DMS79 treated with DMSO at 0.1 percent for 48 hours (cell line): ENCODE results near the gene TRIM39.
"Not testable (repeated sequence)": the region's sequence is repeated elsewhere in the genome, so short reads cannot be mapped to it uniquely, and the experiment has no call there.

Experiments
- DNase-seq: peaks from one replicate; lab custom pipeline; 2025; lab: John Stamatoyannopoulos, UW

The TRIM39 gene

GRCh38 chr6:30363459-30363858 lies 36.7 kb downstream of the TRIM39 start:
- no peak for DNase-seq

GRCh38 chr6:30364591-30364990 lies 37.9 kb downstream of the TRIM39 start:
- no peak for DNase-seq

- DNase-seq = not testable (repeated sequence)
Measured at GRCh38 chr6:30369280-30369679, 42.6 kb downstream of the TRIM39 start.

GRCh38 chr6:30378290-30378937 lies 51.7 kb downstream of the TRIM39 start:
- no peak for DNase-seq

GRCh38 chr6:30380464-30380863 lies 53.7 kb downstream of the TRIM39 start:
- no peak for DNase-seq

- DNase-seq = no peak
Measured at GRCh38 chr6:30386166-30386565, 59.4 kb downstream of the TRIM39 start.

GRCh38 chr6:30391240-30391639 lies 64.5 kb downstream of the TRIM39 start:
- no peak for DNase-seq
